HuH-7 (cell line): ENCODE data around the gene HLA-DQA1.
"Not testable (repeated sequence)": the region's sequence is repeated elsewhere in the genome, so short reads cannot be mapped to it uniquely, and the experiment has no call there.

Experiments used
- DNase-seq: peaks from one replicate; pipeline ENCODE4 v3.0.0; 2011; ENCODE audit warnings: low spot score

Gene HLA-DQA1

DNA sequence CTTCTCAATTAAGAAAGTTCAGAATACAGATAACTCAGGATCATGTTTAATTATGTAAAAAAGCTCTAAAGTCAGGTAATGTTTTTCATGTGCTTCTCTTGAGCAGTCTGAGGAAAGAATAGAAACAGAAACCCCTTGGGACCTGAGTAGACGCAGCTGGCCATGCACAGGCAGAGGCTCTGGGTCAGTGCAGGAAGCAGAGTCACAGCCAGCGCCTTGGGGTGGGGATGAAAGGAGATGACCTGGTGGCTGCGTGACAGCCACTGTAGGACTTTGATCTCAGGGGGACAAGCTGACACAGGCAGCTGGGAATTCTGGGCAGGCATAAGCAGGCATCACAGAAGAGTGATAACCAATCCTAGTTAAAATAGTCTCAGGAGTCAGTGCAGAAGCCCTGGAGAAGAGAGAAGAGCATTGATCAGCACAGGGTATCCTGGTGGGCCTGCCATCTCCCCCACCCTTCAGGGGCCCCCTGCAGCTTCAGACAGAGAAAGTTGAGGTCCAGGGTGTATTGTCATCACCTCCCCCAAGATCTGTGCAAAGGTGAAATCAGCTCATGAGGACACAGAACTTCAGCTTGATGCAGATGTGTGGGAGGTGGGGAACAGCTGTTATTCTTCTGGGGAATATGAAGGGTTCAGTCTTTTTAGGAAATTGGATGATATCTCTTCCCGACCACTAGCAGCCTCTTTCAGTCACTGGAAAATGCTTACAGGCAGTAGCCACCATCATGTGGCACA, 22.8 kb downstream of the HLA-DQA1 start:
- DNase-seq = no peak

DNA sequence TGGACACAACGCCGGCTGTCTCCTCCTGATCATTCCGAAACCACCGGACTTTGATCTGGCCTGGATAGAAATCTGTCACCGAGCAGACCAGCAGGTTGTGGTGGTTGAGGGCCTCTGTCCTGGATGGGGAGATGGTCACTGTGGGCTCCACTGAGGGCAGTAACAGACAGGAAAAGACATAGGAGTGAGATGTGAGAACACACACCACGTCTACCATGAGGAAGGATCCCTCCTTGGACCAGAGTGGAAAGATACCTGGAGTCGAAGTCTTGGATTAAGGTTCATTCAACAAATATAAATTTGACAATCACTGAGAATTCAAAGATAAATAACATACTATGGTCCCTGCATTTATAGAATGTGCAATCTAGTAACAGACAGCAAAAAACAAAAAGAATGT, 24.9 kb downstream of the HLA-DQA1 start:
- no peak for DNase-seq

DNA sequence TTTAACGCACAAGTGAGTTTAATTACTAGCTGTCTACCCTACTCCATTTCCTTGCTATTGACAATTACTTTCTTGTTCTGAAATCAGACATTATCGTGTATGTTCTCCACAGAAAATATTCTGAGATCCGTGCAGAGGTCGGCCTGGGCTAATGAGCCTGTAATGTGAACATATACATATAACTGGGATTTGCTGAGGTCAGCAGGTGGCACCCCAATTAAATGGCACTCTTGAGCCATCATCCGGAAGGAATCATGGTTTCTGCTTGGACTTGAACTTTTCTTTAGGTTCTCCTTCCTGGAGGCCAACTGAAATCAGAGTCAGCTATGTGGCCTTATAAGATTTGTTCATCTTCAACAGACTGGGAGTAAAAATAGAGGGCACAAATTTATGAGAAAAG, 25.6 kb downstream of the HLA-DQA1 start:
- DNase-seq = no peak

DNA sequence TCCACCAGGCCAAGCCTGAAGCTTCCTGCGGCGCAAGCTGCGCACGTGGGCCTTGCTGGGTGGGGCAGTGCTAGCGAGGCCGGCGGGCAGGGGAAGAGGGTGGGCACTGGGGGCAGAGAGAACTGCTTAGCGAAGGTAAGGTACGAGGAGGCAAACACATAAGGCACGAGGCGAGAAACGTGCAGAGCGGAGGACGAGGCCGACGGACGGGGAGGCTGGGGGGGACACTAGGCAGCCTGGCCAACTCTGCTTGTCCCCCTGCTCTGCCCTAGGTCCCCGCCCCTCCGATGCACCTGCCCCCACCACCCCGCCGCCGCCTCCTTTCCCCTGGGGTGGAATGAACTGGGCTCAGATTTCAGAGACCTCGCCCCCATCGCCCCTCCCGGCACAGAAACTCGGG, 27.1 kb downstream of the HLA-DQA1 start:
- DNase-seq = no peak

DNA sequence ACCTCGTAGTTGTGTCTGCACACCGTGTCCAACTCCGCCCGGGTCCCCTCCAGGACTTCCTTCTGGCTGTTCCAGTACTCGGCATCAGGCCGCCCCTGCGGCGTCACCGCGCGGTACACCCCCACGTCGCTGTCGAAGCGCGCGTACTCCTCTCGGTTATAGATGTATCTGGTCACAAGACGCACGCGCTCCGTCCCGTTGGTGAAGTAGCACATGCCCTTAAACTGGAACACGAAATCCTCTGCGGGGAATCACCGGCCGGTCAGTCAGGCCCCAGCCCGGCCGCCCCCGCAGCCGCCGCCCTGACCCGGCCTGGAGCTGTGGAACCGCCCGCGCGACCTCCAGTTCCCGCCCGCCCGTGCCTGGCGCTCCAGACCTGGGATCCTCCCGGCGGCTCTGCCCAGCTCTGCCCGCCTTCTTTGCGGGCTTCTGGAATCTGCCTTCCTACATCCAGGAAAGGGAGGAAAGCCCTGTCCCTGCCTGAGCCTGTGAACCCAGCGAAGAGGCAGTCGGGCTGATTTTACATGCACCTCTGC, 27.7 kb downstream of the HLA-DQA1 start:
- no peak for DNase-seq

DNA sequence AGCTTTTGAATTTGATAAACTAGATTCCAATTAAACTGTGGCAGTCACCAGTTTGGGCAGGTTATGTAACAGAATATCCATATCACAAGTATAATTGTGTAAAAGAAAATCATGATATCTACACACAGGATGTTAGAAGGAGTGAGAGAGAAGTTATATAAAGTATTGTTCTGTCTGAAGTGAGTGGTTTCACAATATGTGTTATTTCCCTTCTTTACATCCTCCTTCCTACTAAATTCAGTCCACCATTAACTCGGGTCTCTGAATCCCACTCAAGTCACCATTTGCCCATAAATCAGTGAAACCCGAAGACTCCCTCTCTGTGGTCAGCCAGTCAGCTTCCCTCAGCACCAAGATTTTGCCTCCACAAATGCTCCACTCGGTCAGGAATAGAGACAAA, 28.5 kb downstream of the HLA-DQA1 start:
- no peak for DNase-seq

DNA sequence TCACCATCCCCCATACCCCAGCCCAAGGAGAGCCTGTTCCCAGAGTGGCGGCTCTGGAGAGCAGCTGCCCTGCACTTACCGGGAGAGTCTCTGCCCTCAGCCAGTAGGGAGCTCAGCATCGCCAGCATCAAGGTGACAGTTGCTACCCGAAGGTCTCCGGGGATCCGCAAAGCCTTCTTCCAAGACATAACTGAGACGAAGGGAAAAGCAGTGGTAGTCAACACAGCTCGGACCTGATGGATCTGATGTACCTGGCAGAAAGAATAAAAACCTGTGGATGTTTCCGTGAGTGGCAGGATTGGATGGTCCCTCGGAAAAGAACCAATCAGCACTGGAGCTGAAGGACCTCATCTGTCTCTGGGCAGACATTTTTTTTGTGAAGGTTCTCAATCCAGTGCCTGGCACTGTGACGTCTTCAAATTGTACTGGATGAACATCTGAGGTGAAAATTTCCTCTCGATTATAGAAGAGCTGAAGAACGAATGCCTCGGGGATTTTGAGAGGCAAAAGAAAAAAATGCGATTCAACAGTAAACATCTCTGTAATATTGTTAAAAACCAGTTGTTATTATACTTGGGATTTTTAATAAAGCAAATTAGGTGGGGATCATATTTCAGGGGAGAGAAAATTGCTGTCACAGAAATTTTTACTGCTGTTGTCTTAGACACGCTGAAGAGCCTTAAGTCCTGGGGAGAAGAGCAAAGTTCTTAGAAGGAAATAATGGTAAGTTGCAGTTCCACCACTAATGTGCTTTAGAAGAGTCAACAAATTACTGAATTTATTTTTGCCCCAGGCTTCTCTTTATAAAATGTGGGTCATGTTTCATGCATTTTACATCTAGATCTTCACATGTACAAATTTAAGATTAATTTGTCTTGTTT, 29.5 kb downstream of the HLA-DQA1 start, which contains the start of gene HLA-DQB1:
Gene HLA-DQB1 (minus strand): TSS at position 238 of the 881 bp plus-strand sequence. CDS start 50 bp downstream, at position 188.
- DNase-seq = no peak

DNA sequence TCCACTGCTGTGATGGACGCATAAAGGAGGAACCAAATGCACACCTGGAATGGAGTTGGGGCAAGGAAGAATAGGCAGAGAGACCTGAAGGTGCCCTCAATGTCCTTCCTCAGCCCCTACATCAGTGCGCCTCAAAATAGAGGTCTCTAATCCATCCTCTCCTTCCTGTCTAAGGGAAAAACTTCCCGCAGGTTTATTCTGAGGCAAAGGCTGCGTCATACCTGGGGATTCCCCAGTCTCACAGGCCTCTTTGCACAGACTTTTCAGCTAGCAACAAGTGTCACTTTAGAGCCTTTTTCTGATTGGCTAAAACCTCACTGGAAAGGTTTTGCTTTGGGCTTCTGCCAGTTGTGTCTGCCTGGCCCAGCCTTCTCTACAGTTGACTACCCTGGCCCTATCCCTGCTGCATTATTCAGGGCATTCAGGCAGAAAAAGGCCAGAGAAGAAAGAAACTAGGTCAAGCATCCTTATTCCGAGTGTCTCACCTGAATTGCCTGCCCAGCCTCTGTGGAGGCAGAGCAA, 31.1 kb downstream of the HLA-DQA1 start:
- DNase-seq = peak; percentile 9

DNA sequence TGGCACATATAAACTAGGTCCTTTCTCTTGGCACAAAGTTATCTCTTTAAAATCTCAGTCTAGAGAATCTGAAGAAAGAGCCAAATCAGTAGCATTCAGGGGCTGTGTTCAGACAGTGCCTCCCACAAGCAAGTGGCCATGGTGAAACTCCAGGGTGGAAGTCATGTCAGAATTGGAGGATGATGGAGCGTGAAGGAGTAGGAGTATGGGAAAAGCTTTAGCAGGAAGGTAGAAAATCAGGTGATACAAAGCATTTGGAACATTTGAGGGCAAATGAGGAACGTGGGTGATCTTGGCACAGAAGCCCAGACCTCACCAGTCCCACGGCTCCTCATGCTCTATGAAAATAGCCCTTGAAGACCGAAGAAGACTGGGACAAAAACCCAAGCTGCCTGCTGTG, 32.0 kb downstream of the HLA-DQA1 start:
- DNase-seq = no peak

DNA sequence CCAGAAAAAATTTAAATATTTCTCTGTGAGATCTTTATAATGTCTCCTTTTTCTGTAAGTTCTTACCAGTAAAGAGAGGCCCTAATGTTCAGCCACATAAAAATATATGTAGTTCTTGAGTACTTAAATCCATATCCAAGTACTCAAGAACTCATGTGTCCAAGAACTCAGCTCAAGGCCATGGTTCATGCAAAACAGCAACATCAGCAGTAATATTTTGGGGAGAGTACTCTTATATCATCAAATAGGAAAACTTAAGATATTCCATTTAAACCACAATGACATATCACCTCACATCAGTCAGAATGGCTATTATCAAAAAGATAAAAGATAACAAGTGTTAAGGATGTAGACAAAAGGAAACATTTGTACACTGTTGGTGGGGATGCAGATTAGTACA, 32.7 kb downstream of the HLA-DQA1 start:
- no peak for DNase-seq

DNA sequence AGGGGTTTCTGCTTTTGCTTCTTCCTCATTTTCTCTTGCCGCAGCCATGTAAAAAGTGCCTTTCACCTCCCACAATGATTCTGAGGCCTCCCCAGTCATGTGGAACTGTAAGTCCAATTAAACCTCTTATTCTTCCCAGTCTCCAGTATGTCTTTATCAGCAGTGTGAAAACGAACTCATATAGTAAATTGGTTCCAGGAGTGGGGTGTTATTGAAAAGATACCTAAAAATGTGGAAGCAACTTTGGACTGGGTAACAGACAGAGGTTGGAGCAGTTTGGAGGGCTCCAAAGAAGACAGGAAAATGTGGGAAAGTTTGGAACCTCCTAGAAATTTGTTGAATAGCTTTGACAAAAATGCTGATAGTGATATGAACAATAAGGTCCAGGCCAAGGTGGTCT, 34.7 kb downstream of the HLA-DQA1 start:
- DNase-seq = not testable (repeated sequence)

DNA sequence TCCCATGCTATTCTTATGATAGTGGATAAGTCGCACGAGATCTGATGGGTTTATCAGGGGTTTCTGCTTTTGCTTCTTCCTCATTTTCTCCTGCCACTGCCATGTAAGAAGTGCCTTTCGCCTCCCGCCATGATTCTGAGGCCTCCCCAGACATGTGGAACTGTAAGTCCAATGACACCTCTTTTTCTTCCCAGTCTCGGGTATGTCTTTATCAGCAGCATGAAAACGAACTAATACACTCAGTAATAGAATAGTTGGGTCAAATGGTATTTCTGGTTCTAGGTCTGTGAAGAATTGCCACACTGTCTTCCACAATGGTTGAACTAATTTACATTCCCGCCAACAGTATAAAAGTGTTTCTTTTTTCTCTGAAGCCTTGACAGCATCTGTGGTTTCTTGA, 36.9 kb downstream of the HLA-DQA1 start:
- not testable (repeated sequence) for DNase-seq

DNA sequence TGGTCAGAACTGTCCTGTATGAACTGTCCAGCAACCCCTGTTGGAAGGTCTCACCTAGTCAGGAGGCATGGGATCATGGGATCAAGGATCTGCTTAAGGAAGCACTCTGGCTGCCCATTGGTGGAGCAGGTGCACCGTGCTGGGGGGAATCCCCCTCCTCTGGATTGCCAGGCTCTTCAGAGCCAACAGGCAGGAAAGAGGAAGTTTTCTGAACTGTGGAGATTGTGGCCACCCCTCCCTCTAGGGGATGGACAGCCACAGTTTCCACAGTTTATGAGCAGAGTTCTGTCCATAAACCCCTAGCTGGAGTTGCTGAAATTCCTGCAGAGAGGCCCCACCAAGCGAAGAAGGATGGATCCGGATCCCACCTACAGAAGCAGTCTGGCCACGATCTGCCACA, 42.3 kb downstream of the HLA-DQA1 start:
- no peak for DNase-seq

DNA sequence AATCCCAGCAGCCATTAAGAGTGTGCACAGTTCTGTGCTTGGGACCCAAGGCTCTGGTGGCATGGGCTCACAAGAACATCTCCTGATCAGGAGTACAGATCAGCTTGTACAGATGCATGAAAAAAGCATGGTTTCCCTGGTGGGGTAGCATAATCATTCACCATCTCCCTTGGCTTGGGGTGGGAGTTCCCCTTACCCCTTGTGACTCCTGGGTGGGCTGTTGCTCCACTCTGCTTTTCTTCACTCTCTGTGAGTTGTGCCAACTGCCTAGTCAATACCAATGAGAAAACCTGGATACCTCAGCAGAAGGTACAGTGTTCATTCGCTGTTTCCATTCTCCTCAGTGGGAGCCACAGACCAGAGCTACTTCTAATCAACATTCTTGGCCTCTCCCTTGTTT, 42.8 kb downstream of the HLA-DQA1 start:
- DNase-seq = no peak

DNA sequence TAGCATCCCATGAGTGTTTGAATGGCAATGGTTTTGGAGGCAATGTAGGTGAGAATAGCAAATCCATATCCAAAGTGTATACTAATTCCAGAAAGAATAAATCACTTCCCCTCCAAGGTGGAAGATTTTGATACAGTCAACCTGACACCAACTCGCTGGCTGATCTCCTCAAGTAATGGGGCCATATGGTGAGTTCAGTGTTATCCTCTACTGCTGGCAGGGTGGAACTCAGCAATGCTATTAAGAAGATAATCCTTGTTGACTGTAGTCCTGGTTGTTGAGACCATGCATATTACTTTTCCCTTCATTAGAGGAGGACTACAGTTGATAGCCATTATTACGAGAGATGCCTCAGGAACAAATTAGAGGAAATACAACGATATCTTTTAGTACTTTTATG, 47.0 kb downstream of the HLA-DQA1 start:
- DNase-seq = no peak

DNA sequence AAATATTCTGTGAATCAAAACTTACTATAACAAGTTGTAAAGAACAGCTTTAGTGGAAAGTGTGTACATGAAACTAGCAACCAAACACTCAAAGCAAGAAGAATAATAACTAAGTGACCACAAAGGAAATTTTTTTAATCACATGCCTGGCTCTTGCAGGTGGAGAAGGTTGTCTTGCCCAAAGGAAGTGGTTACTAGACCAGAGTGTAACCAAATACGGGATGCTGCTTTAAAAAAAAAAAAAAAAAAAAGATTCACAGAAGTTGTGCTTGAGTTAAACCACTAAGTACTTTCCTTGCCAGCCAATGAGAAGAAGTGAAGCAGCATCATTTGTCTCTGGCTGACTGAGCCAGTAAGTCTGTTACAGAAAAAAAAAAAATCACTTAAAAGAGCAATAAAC, 48.4 kb downstream of the HLA-DQA1 start:
- DNase-seq = no peak

DNA sequence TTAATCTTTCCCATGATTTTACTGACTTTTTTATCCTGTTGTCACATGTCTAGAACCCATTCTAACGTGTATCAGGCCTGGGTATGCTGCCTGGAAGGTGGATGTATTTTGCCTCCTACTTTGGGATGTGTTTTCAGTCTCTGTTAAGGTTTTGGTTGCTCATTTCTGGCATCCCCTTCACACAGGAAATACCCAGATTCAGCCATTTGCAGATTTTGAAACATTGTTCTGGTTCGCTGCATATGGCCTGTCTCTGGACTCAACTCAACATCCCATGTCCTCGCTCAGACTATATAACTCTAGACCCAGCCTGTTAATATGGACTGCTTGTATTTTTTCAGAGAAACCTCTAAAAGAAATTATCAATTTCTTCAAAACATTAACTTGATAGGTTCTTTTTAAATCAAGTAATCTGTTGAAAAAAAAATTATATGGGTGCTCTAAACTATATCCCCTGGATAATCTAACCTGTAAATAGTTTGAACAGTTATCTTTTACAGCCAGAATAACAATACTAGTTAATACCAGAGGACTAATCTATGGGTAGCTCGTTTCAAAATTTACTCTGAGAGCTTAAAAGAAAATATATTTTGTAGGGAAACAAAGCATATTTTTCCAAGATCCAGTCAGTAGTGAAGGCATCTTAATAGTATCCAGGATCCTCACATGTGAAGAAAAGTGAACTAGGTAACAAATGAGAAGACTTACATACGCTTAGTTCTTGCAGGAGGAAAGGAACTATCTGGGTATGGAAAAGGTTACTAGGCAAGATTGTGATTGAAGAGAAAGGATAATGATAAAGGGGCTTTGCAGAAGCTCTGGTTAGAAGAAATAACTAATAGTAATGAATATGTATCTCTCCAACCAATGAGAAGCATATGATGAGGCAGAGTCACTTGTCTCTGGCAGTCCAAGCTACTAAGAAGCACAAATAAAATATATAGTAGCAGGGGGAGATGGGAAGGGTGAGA, 52.6 kb downstream of the HLA-DQA1 start:
- DNase-seq = no peak

DNA sequence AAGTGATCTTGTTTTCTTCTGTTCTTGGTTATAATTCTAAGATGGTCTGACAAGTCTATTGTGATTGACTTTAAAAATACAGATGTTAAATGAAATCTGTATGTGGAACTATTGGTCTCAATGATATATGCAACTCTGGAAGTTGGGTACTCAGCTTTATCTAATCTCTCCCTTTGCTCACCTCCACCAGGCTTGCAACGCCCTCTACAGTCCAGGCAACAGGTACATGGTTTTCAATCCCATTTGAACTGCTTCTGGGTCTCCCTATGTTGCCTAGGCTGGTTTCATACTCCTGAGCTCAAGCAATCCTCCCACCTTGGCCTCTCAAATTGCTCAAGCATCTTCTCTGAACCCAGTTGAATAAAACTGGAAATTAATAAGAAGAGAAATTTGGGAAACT, 54.8 kb downstream of the HLA-DQA1 start:
- peak; percentile 23 for DNase-seq
